GOT3 (cell line): ENCODE data around the gene SFSWAP.
"Not testable (repeated sequence)": the region's sequence is repeated elsewhere in the genome, so short reads cannot be mapped to it uniquely, and the experiment has no call there.

ENCODE experiments used
- DNase-seq: peaks from one replicate; lab custom pipeline; 2025; ENCODE audit warnings: mixed read lengths; lab: John Stamatoyannopoulos, UW

Gene SFSWAP

GRCh38 chr12:131702573-131702877, 8.4 kb upstream of the SFSWAP start:
- DNase-seq, result no peak

GRCh38 chr12:131703161-131703560, 7.7 kb upstream of the SFSWAP start:
- no peak for DNase-seq

DNA sequence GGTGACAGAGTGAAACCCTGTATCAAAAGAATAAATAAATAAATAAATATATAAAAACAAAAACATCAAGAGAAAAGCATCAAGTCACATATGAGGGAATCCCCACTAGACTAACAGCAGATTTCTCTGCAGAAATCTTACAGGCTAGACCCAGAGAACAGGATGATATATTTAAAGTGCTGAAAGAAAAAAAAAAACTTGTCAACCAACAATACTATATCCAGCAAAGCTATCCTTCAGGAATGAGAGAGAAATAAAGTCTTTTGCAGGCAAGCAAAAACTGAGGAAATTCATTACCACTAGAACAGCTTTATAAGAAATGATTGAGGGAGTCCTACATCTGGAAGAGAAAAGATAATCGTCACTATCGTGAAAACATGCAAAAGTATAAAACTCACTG, 6.4 kb upstream of the SFSWAP start:
- no peak for DNase-seq

GRCh38 chr12:131706709-131707108, 4.2 kb upstream of the SFSWAP start:
- not testable (repeated sequence) for DNase-seq

- DNase-seq, result no peak
Measured at GRCh38 chr12:131709226-131709625, 1.7 kb upstream of the SFSWAP start.

- DNase-seq, result no peak
Measured at GRCh38 chr12:131711551-131712205, 788 bp downstream of the SFSWAP start.

GRCh38 chr12:131713349-131713748, 2.5 kb downstream of the SFSWAP start:
- DNase-seq, result no peak

- no peak for DNase-seq
Measured at GRCh38 chr12:131714759-131715158, 3.9 kb downstream of the SFSWAP start.

GRCh38 chr12:131716282-131716681, 5.4 kb downstream of the SFSWAP start:
- DNase-seq, result no peak

DNA sequence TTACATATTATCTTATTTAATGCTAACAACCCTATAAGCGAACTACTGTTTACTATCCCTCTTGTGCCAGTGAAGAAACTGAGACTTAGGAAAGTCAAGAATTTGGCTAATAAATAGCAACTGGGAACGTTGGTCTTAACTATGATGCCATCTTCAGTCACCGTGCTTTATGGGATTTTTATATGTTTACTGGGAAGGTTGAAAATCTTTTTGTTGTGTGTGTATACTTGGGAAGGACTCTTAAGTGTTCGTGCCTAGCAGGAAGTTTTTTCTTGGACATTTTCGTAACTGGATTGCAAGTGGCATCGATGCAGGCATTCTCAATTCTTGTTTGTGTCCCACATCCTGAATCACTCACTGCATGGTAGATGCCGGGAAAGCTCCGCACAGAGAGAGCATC, 9.4 kb downstream of the SFSWAP start:
- no peak for DNase-seq

DNA sequence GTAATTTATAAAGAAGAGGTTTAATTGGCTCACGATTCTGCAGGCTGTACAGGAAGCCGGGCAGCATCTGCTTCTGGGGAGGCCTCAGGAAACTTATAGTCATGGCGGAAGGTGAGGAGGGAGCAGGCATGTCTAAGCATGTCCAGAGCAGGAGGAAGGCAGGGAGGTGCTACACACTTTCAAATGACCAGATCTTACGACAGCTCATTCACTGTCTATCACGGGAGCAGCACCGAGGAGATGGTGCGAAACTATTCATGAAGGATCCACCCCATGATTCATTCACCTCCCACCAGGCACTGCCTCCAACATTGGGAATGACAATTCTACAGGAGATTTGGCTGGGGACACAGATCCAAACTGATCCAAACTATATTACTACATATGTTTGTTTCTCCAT, 10.0 kb downstream of the SFSWAP start:
- no peak for DNase-seq

DNA sequence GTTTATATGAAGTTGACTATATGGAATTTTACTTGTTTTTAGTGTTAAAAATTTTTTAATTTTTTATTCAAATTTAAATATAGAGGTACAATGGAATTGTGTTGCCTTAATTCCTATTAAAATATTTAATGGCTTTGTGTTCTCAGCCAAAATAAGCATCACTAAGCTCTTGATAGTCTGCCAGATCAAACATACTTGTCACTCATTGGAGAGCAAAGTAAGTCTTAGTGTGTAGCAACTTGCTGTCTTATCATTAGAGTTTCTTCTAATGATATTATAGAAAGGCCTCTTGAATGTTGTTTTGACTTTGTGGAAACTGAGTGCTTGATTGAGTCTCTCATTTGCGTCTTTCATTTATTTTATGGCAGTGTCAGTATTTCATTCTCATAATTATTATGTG, 10.7 kb downstream of the SFSWAP start:
- DNase-seq, result no peak

- DNase-seq, result no peak
Measured at GRCh38 chr12:131723532-131723931, 12.6 kb downstream of the SFSWAP start.

DNA sequence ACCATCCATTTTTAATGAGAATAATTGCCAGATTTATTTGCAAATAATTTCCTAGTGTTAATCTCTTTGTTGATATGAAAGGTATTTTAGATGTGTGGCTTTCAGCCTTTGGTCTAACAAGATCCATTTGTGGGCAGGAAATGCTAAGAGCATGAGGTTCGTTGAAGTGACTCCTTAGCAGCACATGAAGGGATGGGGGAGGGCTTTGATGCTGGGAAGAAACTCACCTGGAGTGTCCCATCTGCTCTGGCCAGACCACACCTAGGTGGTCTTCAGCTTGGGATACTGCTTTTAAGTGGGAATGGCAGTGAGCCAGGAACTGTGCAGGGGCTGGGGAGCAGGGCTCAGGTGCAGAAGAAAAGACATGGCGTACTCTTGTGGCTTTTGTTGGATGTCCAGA, 13.6 kb downstream of the SFSWAP start:
- DNase-seq, result no peak

- DNase-seq, result no peak
Measured at GRCh38 chr12:131725503-131725902, 14.6 kb downstream of the SFSWAP start.

DNA sequence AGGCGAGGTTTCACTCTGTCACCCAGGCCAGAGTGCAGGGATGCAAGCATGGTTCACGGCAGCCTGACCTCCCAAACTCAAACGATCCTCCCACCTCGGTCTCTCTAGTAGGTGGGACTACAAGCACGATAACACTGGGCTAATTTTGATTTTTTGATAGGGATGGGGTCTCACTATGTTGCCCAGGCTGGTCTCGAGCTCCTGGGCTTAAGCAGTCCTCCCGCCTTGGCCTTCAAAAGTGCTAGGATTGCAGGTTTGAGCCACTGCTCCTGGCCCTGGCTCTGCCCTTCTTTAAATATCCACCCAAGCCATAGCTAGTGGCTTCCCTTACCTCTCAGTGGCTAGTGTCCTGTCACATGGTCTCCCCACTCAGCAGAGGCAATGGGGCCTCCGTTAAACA, 17.8 kb downstream of the SFSWAP start:
- DNase-seq, result no peak

GRCh38 chr12:131729254-131729955, 18.5 kb downstream of the SFSWAP start:
- no peak for DNase-seq

DNA sequence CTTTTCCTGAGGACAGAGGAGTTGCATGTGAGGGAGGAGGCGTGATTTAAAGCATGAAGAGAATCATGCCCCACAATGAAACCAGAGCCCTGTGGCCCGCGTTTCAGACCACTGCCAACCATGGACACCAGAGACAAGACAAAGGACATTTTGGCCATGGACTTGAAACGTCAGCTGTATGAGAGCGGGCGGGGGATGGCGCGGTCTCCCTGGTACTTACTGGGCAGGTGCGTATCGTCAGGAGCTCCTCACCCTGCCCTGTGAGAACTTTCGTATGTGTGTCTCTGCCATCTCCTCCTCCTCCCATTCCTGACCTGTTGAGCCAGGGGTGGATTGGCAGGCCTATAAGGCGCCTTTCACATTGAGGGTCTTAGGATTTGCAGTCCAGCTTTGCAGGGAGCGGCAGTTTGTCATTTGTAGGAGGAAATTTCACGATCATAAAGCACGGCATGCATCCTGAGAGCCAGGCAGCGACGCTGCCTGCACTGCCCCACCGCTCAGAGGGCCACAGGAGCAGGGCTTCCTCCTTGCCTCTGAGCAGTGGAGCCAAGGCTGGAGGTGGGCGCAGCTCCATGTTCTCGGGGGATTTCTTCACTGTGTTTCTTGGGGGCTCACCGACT, 22.2 kb downstream of the SFSWAP start:
- DNase-seq, result no peak

DNA sequence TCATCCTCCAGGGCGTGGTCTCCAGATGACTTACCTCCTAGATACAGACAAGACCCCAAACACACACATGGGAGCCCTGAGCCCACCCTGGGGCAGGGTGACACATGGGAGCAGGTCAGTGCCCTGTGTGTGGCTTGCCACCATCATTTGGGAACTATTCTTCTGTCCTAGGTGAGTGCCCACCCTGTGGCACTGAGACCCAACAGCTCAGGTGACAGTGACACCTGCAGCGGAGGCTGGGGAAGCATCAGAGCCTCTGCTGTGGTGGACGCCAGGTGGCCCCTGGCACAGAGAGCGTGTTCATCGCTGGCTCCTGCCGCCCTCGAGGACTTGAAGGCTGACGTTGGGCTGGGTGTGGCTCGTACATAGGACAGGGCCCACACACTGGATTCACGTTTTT, 23.0 kb downstream of the SFSWAP start:
- no peak for DNase-seq

GRCh38 chr12:131734336-131735152, 23.7 kb downstream of the SFSWAP start:
- DNase-seq, result no peak

DNA sequence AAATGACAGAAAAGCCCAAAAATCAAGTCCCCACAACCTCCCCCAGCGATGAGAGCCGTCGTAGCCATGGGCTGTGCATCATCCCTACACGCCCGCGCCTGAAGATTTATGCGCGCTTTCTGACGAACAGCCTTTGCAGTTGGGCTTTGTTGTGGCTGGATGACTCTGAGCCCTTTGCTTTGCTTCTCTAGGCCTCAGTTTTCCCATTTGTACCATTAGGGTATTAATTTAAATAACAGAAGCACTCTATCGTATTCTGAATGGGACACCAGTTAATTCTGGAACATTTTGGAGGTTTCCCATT, 24.2 kb downstream of the SFSWAP start:
- no peak for DNase-seq

GRCh38 chr12:131735476-131736445, 24.9 kb downstream of the SFSWAP start:
- DNase-seq, result no peak
